ENCODE measurements around the gene TGFBR3. TPM values are rescaled to one million over a fixed set of nuclear protein-coding genes. Genes with fewer than 3 reads are reported as not detected.

TGFBR3 gene
- total and polyA plus RNA-seq, 3 experiments from 2014 or later = 28.8 to 78.5 (median 29.9) TPM

DNA sequence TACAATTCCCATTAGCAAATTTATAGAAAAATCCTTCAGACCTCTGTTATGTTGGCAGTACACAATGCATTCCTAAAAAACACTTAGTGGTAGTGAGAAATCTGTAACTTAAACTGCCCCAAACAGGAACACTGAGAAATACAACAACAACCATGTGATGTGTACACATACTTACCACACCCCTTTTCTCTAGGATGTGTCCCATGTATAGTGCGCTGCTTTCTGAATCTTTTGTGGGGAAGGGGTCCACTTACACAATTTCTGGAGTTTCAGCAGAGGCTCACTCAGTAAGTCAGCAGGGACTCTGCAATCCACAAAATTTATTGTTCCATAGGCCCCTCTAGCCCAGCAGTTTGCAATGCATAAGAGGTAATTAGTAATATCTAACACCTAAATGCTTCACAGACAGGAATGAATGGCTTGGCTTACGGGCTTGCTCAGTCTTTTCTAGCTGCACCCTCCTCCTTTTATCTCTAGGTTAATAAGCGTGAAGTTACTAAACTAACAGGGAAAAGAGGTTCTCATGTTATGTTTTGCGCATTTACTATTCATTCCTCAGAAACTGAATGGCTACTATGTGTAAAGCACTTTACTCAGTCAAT is 115.2 kb downstream of the TGFBR3 start:
- peaks cover 10 to 22% (median 18%) of the 10 kb centered on the region in 3 donors for H3K36me3 Mint-ChIP-seq
- H3K9me3 Mint-ChIP-seq = no peaks in the 10 kb centered on the region
- peaks cover 40 to 59% (median 50%) of the 10 kb centered on the region in 3 donors for H3K4me1 Mint-ChIP-seq
- Histone ChIP-seq H3K27me3 (ENCODE audit: insufficient read depth, low read length, poor library complexity, severe bottlenecking) (no peaks in the 10 kb centered on the region), H3K4me1 (ENCODE audit: insufficient read depth, low read length) (no peaks in the 10 kb centered on the region), H3K9me3 (ENCODE audit: low read length) (no peaks in the 10 kb centered on the region), H3K4me3 (ENCODE audit: low read length) (no peak overlapping the region), H3K36me3 (ENCODE audit: insufficient read depth, low read length) (no peaks in the 10 kb centered on the region), H3K27ac (ENCODE audit: low read depth, low read length) (no peak overlapping the region)
- no peak overlapping the region for H3K27ac Mint-ChIP-seq
- POLR2A ChIA-PET = no interaction called here
- CTCF ChIA-PET = no interaction called here
- no peak overlapping the region for H3K4me3 Mint-ChIP-seq
- no peak for DNase-seq
- H3K27me3 Mint-ChIP-seq = no peaks in the 10 kb centered on the region

- H3K27ac ChIP-seq (ENCODE audit: low read depth, low read length) = no peak overlapping the region
- ChIA-PET POLR2A (no interaction called here), CTCF (no interaction called here)
- no peaks in the 10 kb centered on the region for H3K4me1 ChIP-seq (ENCODE audit: insufficient read depth, low read length)
- no peaks in the 10 kb centered on the region for H3K9me3 Mint-ChIP-seq
- H3K4me3 Mint-ChIP-seq = peak overlapping the region in 1 of 7 donors; percentile 7
- H3K36me3 Mint-ChIP-seq = peaks cover 17 to 29% (median 17%) of the 10 kb centered on the region in 3 donors
- peaks cover 36 to 53% (median 41%) of the 10 kb centered on the region in 3 donors for H3K4me1 Mint-ChIP-seq
- no peaks in the 10 kb centered on the region for H3K27me3 ChIP-seq (ENCODE audit: insufficient read depth, low read length, poor library complexity, severe bottlenecking)
- no peaks in the 10 kb centered on the region for H3K27me3 Mint-ChIP-seq
- no peaks in the 10 kb centered on the region for H3K36me3 ChIP-seq (ENCODE audit: insufficient read depth, low read length)
- no peaks in the 10 kb centered on the region for H3K9me3 ChIP-seq (ENCODE audit: low read length)
- no peak overlapping the region for H3K4me3 ChIP-seq (ENCODE audit: low read length)
- peak overlapping the region in 3 of 8 donors; percentile 24 to 64 (median 51) for H3K27ac Mint-ChIP-seq
- no peak for DNase-seq
Observed at GRCh38 chr1:91769742-91770141, 116.2 kb downstream of the TGFBR3 start.

DNA sequence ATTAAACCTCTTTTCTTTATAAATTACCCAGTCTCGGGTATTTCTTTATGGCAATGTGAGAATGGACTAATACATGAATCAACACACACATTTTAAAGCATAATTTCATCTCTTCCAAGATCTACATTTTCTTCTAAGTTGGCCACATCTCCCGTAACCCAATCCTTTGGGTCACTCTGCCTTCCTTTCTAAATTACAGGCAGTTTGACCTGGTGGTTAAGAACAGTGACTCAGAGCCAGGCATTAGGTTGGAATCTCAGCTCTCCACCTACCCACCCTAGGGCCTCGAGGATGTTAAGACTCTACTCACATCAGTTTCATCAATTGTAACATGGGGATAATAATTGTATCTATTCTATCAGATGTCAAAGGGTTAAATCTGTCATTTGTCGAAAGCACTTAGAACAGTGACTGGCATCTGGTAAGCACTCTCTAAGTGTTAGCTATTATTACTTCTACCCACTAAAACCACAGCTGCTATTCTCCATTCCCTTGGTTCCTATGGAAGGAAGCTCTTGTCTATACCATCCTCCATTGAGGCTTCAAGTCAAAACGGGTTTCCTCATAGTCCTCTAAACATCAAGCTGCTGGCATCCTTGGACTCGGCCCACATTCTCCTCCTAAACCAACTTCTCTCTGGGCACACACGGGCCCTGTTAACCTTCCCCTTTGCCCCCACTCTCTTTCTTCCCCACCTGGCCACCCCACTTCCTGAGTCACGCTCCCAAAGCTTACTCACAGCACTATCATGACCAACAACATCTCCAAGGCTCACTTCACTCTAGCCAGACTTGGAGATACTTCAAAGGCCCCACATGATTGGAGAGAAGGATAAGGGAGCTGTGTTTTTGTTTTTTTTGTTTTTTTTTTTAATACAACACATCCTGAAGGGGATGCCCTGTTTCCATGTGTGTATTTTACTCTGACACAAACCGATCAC is 116.9 kb downstream of the TGFBR3 start:
- no peaks in the 10 kb centered on the region for H3K9me3 ChIP-seq (ENCODE audit: low read length)
- peaks cover 19 to 36% (median 20%) of the 10 kb centered on the region in 3 donors for H3K36me3 Mint-ChIP-seq
- H3K27ac ChIP-seq (ENCODE audit: low read depth, low read length) = no peak overlapping the region
- H3K9me3 Mint-ChIP-seq = no peaks in the 10 kb centered on the region
- no peaks in the 10 kb centered on the region for H3K27me3 ChIP-seq (ENCODE audit: insufficient read depth, low read length, poor library complexity, severe bottlenecking)
- H3K27ac Mint-ChIP-seq = peak overlapping the region in 6 of 8 donors; percentile 12 to 64 (median 30)
- DNase-seq = no peak
- CTCF ChIA-PET = no interaction called here
- no peaks in the 10 kb centered on the region for H3K4me1 ChIP-seq (ENCODE audit: insufficient read depth, low read length)
- no peaks in the 10 kb centered on the region for H3K27me3 Mint-ChIP-seq
- H3K4me3 ChIP-seq (ENCODE audit: low read length) = no peak overlapping the region
- POLR2A ChIA-PET = no interaction called here
- peak overlapping the region in 2 of 7 donors; percentile 10 to 14 for H3K4me3 Mint-ChIP-seq
- no peaks in the 10 kb centered on the region for H3K36me3 ChIP-seq (ENCODE audit: insufficient read depth, low read length)
- H3K4me1 Mint-ChIP-seq = peaks cover 37 to 53% (median 39%) of the 10 kb centered on the region in 3 donors

DNA sequence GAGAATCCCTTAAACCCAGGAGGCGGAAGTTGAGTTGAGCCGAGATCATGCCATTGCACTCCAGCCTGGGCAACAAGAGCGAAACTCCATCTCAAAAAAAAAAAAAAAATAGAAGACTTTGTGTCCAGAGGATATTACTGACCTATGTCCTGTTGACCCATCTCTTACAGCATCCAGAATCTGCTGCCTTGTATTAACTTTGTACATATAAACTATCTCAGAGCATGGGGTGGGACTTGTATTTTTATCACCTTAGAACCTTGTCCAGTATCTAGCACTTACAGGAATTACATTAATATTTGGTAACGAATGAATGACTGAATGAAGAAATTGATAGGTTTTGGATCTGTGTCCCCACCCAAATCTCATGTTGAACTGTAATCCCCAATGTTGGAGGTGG is 117.8 kb downstream of the TGFBR3 start:
- no peaks in the 10 kb centered on the region for H3K9me3 ChIP-seq (ENCODE audit: low read length)
- H3K4me3 ChIP-seq (ENCODE audit: low read length) = no peak overlapping the region
- H3K4me1 ChIP-seq (ENCODE audit: insufficient read depth, low read length) = no peaks in the 10 kb centered on the region
- H3K27ac Mint-ChIP-seq = peak overlapping the region in 1 of 8 donors; percentile 30
- H3K36me3 Mint-ChIP-seq = peaks cover 19 to 38% (median 20%) of the 10 kb centered on the region in 3 donors
- H3K36me3 ChIP-seq (ENCODE audit: insufficient read depth, low read length) = no peaks in the 10 kb centered on the region
- DNase-seq = no peak
- no peaks in the 10 kb centered on the region for H3K27me3 ChIP-seq (ENCODE audit: insufficient read depth, low read length, poor library complexity, severe bottlenecking)
- CTCF ChIA-PET = no interaction called here
- H3K27ac ChIP-seq (ENCODE audit: low read depth, low read length) = no peak overlapping the region
- peaks cover 36 to 49% (median 39%) of the 10 kb centered on the region in 3 donors for H3K4me1 Mint-ChIP-seq
- POLR2A ChIA-PET = no interaction called here
- H3K9me3 Mint-ChIP-seq = no peaks in the 10 kb centered on the region
- no peaks in the 10 kb centered on the region for H3K27me3 Mint-ChIP-seq
- no peak overlapping the region for H3K4me3 Mint-ChIP-seq

DNA sequence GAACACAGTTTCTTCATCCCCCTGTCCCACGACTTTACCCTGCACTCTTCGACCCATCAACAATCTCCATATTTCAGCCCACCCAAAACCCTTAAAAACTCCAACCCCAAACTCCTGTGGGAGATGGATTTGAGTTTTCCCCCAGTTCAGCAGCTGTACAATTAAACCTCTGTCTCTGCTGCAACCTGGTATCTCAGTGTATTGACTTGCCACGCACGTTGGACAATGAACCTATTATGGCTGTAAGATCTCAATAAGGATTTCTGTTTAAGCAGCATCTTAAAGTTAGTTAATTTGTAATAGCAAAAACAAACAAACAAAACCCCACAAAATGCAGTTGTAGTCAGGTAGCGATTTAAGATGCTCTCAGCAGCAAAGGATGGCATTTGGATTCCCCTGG is 119.1 kb downstream of the TGFBR3 start:
- H3K4me3 ChIP-seq (ENCODE audit: low read length) = no peak overlapping the region
- no peaks in the 10 kb centered on the region for H3K27me3 ChIP-seq (ENCODE audit: insufficient read depth, low read length, poor library complexity, severe bottlenecking)
- H3K4me3 Mint-ChIP-seq = no peak overlapping the region
- no peaks in the 10 kb centered on the region for H3K4me1 ChIP-seq (ENCODE audit: insufficient read depth, low read length)
- H3K27ac ChIP-seq (ENCODE audit: low read depth, low read length) = no peak overlapping the region
- POLR2A ChIA-PET = no interaction called here
- no peaks in the 10 kb centered on the region for H3K27me3 Mint-ChIP-seq
- peaks cover 31 to 52% (median 37%) of the 10 kb centered on the region in 3 donors for H3K4me1 Mint-ChIP-seq
- no peak overlapping the region for H3K27ac Mint-ChIP-seq
- no peaks in the 10 kb centered on the region for H3K9me3 Mint-ChIP-seq
- CTCF ChIA-PET = interaction anchor here (1.4 kb wide), 1 partner anchor 11 kb away, joined by 3 read pairs; no protein-coding TSS in a partner anchor
- H3K9me3 ChIP-seq (ENCODE audit: low read length) = no peaks in the 10 kb centered on the region
- H3K36me3 ChIP-seq (ENCODE audit: insufficient read depth, low read length) = no peaks in the 10 kb centered on the region
- DNase-seq = no peak
- peaks cover 19 to 38% (median 22%) of the 10 kb centered on the region in 3 donors for H3K36me3 Mint-ChIP-seq

DNA sequence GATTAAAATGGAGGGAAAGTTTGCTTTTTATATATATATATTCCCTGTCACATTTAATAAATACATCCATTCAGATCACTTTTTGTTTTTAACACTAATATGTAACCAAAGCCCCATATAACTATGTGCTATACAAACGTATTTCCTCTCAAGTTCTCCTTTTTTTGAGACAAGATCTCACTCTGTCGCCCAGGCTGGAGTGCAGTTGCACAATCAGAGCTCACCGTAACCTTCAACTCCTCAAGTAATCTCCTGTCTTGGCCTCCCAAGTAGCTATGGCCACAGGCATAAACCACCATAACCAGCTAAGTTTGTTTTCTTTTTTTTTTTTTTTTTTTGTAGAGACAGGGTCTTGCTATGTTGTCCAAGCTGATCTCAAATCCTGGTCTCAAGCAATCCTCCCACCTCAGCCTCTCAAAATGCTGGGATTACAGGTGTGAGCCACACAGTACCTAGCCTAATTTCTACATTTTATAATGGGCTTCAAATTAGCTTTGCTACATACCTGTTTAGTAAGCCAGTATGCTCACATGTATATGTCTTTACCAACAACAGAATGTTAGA is 120.0 kb downstream of the TGFBR3 start:
- peaks cover 19 to 35% (median 22%) of the 10 kb centered on the region in 3 donors for H3K36me3 Mint-ChIP-seq
- Histone ChIP-seq H3K4me1 (ENCODE audit: insufficient read depth, low read length) (no peaks in the 10 kb centered on the region), H3K9me3 (ENCODE audit: low read length) (no peaks in the 10 kb centered on the region), H3K36me3 (ENCODE audit: insufficient read depth, low read length) (no peaks in the 10 kb centered on the region), H3K27me3 (ENCODE audit: insufficient read depth, low read length, poor library complexity, severe bottlenecking) (no peaks in the 10 kb centered on the region), H3K27ac (ENCODE audit: low read depth, low read length) (no peak overlapping the region), H3K4me3 (ENCODE audit: low read length) (no peak overlapping the region)
- POLR2A ChIA-PET = no interaction called here
- H3K9me3 Mint-ChIP-seq = no peaks in the 10 kb centered on the region
- H3K4me1 Mint-ChIP-seq = peaks cover 33 to 56% (median 40%) of the 10 kb centered on the region in 3 donors
- H3K27ac Mint-ChIP-seq = peak overlapping the region in 3 of 8 donors; percentile 19 to 53 (median 42)
- no peak for DNase-seq
- H3K27me3 Mint-ChIP-seq = no peaks in the 10 kb centered on the region
- CTCF ChIA-PET = interaction anchor here (1.4 kb wide), 1 partner anchor 11 kb away, joined by 3 read pairs; no protein-coding TSS in a partner anchor
- no peak overlapping the region for H3K4me3 Mint-ChIP-seq

DNA sequence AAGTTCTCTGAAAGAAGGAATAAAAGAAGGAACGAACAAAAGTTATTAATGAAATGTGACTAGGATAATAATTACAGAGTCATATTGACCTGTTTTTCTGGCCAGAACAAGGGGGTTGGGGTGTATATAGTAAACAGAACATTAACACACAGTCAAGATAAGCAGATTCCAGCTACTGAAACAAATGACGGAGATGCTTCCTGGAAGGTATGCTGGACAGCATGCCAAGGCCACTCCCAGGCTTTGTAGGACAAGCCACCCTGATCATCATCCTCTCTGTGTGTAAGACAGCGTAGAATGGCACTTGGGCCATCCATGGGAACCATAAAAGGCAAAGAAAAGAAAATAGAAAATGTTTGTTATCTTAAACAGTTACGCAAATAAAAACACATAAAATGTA is 120.7 kb downstream of the TGFBR3 start:
- peaks cover 37 to 59% (median 46%) of the 10 kb centered on the region in 3 donors for H3K4me1 Mint-ChIP-seq
- Histone ChIP-seq H3K27ac (ENCODE audit: low read depth, low read length) (no peak overlapping the region), H3K27me3 (ENCODE audit: insufficient read depth, low read length, poor library complexity, severe bottlenecking) (no peaks in the 10 kb centered on the region), H3K9me3 (ENCODE audit: low read length) (no peaks in the 10 kb centered on the region), H3K36me3 (ENCODE audit: insufficient read depth, low read length) (no peaks in the 10 kb centered on the region), H3K4me3 (ENCODE audit: low read length) (no peak overlapping the region), H3K4me1 (ENCODE audit: insufficient read depth, low read length) (no peaks in the 10 kb centered on the region)
- H3K4me3 Mint-ChIP-seq = no peak overlapping the region
- ChIA-PET CTCF (interaction anchor here (1.4 kb wide), 1 partner anchor 12 kb away, joined by 3 read pairs; no protein-coding TSS in a partner anchor), POLR2A (no interaction called here)
- peaks cover 19 to 34% (median 24%) of the 10 kb centered on the region in 3 donors for H3K36me3 Mint-ChIP-seq
- no peak for DNase-seq
- H3K27me3 Mint-ChIP-seq = no peaks in the 10 kb centered on the region
- peak overlapping the region in 4 of 8 donors; percentile 6 to 72 (median 36) for H3K27ac Mint-ChIP-seq
- no peaks in the 10 kb centered on the region for H3K9me3 Mint-ChIP-seq

All from CD8-positive, alpha-beta memory T cell (primary cell).